Cardiac fibroblast (primary cell): ENCODE results near the gene TMCC1.

Experiments used
- DNase-seq, 2 donors: peaks; one replicate each; pipeline versions ENCODE4 v3.0.0 to v3.0.0-alpha.2; 2010; ENCODE audit warnings: low read depth in 2 of 2
- H3K4me3 ChIP-seq, 2 donors: replicated peaks in 1 of 2; 1 replicate in 1 of 2; 2 replicates in 1 of 2; pipeline ENCODE4 v1.5.1; 2011; ENCODE audit warnings: low read depth in 2 of 2, low read length in 2 of 2, mild to moderate bottlenecking in 2 of 2, moderate library complexity in 1 of 2
- TF ChIP-seq, protein P1 (sequence below): IDR thresholded peaks from one replicate; pipeline ENCODE4 v1.5.1; 2011; ENCODE audit warnings: low read depth, mild to moderate bottlenecking, low read length, inconsistent platforms

Gene TMCC1

DNA sequence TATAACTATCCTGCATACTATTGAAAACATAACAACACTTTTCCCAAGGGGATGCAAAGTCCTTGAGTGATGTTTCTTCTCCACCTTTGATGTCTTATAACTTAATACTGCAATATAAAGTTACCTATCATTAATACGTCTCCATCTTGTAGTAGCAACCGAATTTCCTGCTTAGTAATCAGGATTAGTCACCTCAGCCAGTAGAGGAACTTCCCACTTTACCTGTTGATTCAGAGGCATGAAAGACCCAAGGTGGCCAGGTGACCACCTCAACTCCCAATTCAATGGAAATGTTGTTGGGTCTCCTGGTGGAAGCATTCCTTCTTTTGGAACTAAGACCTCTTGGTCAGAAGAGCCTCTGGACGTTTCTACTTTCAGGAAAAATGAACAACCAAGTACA, 3.5 kb upstream of the TMCC1 start:
- DNase-seq, result no peak
- TF ChIP-seq, protein P1, sequence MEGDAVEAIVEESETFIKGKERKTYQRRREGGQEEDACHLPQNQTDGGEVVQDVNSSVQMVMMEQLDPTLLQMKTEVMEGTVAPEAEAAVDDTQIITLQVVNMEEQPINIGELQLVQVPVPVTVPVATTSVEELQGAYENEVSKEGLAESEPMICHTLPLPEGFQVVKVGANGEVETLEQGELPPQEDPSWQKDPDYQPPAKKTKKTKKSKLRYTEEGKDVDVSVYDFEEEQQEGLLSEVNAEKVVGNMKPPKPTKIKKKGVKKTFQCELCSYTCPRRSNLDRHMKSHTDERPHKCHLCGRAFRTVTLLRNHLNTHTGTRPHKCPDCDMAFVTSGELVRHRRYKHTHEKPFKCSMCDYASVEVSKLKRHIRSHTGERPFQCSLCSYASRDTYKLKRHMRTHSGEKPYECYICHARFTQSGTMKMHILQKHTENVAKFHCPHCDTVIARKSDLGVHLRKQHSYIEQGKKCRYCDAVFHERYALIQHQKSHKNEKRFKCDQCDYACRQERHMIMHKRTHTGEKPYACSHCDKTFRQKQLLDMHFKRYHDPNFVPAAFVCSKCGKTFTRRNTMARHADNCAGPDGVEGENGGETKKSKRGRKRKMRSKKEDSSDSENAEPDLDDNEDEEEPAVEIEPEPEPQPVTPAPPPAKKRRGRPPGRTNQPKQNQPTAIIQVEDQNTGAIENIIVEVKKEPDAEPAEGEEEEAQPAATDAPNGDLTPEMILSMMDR, result no peak
- no peak overlapping the region for H3K4me3 ChIP-seq

DNA sequence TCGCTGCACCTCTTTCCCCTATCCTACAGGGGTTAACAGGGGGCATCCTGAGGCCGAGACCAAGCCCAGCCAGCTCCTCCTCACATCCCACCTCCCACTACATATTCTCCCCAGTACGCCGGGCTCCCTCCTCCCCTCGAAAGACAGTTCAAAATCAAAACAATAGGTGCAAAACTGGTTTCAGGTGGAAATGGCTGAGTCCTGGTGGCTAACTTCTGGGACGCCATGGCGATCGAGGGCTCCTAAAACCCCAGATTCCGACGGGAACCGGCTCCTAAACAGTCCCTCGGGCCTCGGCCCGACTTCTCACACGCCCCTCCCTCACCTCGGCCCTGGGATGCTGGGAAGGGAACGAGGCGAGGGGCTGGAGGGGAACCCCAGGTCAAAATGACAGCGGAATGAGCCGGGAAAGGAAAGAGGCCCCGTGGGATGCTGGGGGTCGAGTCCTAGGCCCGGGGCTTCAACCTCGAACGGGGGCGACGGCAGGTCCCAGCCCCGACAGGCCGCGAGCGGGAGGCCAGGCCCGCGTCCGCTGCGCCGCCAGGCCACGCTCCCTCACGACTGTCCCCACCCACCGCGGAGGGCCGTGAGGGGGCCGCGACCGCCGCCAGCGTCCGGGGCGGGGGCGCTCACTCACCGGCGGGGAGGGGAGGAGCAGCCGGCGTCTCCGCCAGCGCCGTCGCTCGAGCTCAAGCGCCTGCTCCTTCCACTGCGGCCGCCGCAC, 492 bp downstream of the TMCC1 start:
- peak overlapping the region; percentile 68 to 81 for H3K4me3 ChIP-seq
- TF ChIP-seq, protein P1, result no peak
- DNase-seq, result peak in 1 of 2 donors; percentile 25

DNA sequence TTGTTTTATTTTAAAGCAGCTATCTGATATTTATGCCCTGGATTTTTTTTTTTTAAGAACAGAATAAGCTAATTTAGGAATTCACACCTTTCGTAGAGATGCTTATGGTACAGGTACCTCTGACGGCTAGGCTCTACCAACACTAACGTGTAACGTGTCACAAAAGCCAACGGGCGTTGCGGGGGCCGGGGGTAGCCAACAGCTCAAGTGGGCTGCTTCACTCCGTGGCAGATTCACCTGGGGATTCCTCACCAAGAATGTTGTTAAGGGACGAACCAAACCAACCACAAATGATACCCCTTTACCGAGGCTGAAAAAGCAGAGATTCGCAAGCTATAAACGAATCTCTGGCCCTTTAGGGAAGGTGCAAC, 1.0 kb downstream of the TMCC1 start:
- H3K4me3 ChIP-seq, result peak overlapping the region; percentile 68 to 81
- DNase-seq, result no peak
- TF ChIP-seq, protein P1, result no peak

DNA sequence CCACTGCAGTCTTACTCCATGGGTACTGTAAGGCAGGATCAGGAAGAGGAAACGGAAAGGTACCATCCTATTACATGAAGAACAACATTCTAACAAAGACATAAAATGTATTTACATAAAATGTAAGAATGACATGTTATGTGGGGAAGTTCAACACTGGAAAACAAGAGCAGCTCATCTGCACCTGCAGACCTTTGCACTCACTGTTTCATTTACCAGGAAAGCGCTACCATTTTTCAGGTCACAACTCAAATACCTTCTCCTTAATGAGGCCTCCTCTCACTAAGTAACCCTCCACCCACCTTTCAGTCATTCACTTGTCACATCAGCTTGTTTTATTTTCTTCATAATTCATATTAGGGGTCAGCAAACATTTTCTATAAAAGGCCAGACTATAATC, 2.6 kb downstream of the TMCC1 start:
- no peak for DNase-seq
- H3K4me3 ChIP-seq, result no peak overlapping the region
- TF ChIP-seq, protein P1, result no peak

DNA sequence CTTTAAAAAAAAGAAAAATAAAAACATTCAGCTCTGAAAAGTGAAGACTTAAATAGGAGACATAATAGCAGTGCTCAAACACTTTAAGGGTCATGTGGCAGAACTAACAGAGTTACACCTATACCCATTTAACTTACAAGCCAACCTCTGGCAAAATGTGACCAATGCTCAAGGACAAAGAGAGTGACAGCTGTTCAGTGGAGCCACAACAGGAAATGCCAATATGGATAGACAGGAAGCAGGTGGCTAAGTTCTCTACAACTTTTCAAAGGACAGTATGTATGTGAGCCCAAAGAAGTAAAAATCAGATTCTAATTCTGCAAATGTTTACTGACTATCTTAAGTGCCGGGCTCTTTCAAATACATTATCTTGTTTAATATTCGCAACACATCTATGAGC, 3.4 kb downstream of the TMCC1 start:
- H3K4me3 ChIP-seq, result no peak overlapping the region
- DNase-seq, result no peak
- TF ChIP-seq, protein P1, result no peak

DNA sequence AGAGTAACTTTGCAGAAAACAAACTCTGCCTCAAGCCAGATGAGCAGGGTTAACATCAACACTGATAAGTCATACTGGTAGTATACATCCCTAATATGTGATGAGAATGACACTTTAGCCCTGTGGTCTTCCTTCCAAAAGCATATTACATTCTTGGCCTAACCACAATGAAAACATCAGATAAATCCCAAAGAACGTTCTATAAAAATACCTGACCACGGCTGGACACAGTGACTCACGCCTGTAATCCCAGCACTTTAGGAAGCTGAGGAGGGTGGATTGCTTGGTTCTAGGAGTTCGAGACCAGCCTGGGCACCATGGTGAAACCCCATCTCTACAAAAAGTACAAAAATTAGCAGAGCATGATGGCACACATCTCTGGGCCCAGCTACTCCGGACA, 4.7 kb downstream of the TMCC1 start:
- TF ChIP-seq, protein P1, result no peak

DNA sequence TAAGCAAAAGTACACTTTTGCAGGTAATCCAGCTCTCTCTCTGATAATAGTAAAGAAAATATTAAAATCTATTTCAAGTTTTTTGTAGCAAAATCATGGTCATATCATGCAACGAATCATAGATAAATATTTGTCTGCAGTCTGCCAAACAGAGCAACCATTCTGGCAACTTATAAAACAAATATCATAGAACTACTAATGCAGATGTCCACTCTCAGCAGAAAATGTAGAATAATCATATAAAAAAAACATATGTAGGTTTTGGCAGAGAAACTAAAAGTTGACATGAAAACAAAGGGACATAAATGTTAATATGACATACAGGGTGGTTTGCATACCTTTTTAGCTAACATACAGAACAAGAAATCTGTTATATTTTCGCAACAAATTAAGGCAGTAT, 12.2 kb downstream of the TMCC1 start:
- TF ChIP-seq, protein P1, result no peak
- no peak for DNase-seq
- no peak overlapping the region for H3K4me3 ChIP-seq

More for the DNA sequence above, 4.7 kb downstream of the TMCC1 start:
- peak; percentile 73 to 93 for DNase-seq
- no peak overlapping the region for H3K4me3 ChIP-seq
